MCF 10A (cell line): ENCODE data around the gene PRIMA1. TPM values are rescaled to one million over a fixed set of nuclear protein-coding genes. Genes with fewer than 3 reads are reported as not detected.

Source experiments
- BruUV-seq: library from RNA; stranded (reverse); fragments of 400-500 nt; replicated peaks from 2 replicates; lab custom pipeline; 2021; lab: Mats Ljungman, UMichigan
- CTCF ChIA-PET: fragments of 300-600 bp; sonication (Branson Sonifier 250); formaldehyde crosslinking; extraction: SDS; loops from one replicate; lab custom pipeline; 2021; ENCODE audit warnings: antibody characterized with exemption, inconsistent platforms; lab: Yijun Ruan, JAX
- POLR2A ChIA-PET: fragments of 300-600, 350-650 bp; sonication (Branson Sonifier 250); formaldehyde crosslinking; extraction: SDS; loops from one replicate; lab custom pipeline; 2020; ENCODE audit warnings: antibody characterized with exemption, inconsistent platforms; lab: Yijun Ruan, JAX
- DNase-seq: peaks from one replicate; pipeline ENCODE4 v3.0.0-alpha.2; 2018; ENCODE audit not compliant: unreplicated experiment
- H3K27ac Mint-ChIP-seq: one replicate; pipeline ENCODE4 v1.8.0; 2022; ENCODE audit warnings: mild to moderate bottlenecking, low read depth, mixed read lengths; ENCODE audit not compliant: unreplicated experiment
- H3K27me3 Mint-ChIP-seq: one replicate; pipeline ENCODE4 v1.8.0; 2022; ENCODE audit warnings: mixed read lengths; ENCODE audit not compliant: insufficient read depth, unreplicated experiment
- H3K36me3 Mint-ChIP-seq: one replicate; pipeline ENCODE4 v1.8.0; 2022; ENCODE audit warnings: mild to moderate bottlenecking, moderate library complexity, mixed read lengths; ENCODE audit not compliant: insufficient read depth, unreplicated experiment
- H3K4me1 Mint-ChIP-seq: one replicate; pipeline ENCODE4 v1.8.0; 2022; ENCODE audit warnings: mixed read lengths; ENCODE audit not compliant: insufficient read depth, unreplicated experiment
- H3K4me3 Mint-ChIP-seq: one replicate; pipeline ENCODE4 v1.8.0; 2022; ENCODE audit warnings: mild to moderate bottlenecking, moderate library complexity, mixed read lengths; ENCODE audit not compliant: unreplicated experiment
- H3K9me3 Mint-ChIP-seq: one replicate; pipeline ENCODE4 v1.8.0; 2022; ENCODE audit warnings: mixed read lengths; ENCODE audit not compliant: unreplicated experiment
- intact Hi-C: fragments of 100-400 bp; cut with micrococcal nuclease; formaldehyde crosslinking; loops from 2 replicates; pipeline ENCODE4 v1.14.1; 2022
- total RNA-seq: library from RNA; stranded (reverse); gene quantifications from 2 replicates; pipeline ENCODE4 v1.2.3, GENCODE V29; 2022
- TF ChIP-seq, protein P1 (sequence below): fragments of 200-600 bp; IDR thresholded peaks from one replicate; pipeline ENCODE4 v1.8.0; 2022; ENCODE audit warnings: antibody characterized with exemption, mild to moderate bottlenecking; ENCODE audit not compliant: unreplicated experiment

Gene PRIMA1
- total RNA-seq, 1 experiment from 2014 or later: not detected

DNA sequence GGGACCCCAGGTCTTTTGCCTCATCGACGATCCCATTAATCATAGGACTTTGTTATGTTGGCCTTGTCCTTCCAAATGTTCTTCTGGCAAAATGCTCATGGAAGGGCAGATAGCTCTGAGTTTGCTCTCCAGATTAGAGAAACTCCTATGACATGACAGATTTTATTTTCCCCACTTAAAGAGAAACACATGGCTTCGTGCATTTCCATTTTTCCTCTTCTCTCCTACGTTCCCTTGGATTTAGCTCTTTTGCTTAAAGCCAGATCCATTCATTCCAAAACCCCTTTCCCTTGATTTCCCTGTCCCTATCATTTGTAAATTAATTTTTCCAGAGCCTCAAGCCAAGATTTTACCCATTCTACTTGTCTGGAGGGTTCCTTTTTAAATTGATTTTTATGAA, 2.9 kb downstream of the PRIMA1 start:
- Mint-ChIP-seq H3K27me3 (no peaks in the 10 kb centered on the region), H3K9me3 (no peaks in the 10 kb centered on the region), H3K4me1 (no peaks in the 10 kb centered on the region), H3K4me3 (no peak overlapping the region), H3K36me3 (peaks cover under 1% of the 10 kb centered on the region), H3K27ac (no peak overlapping the region)
- TF ChIP-seq, protein P1, sequence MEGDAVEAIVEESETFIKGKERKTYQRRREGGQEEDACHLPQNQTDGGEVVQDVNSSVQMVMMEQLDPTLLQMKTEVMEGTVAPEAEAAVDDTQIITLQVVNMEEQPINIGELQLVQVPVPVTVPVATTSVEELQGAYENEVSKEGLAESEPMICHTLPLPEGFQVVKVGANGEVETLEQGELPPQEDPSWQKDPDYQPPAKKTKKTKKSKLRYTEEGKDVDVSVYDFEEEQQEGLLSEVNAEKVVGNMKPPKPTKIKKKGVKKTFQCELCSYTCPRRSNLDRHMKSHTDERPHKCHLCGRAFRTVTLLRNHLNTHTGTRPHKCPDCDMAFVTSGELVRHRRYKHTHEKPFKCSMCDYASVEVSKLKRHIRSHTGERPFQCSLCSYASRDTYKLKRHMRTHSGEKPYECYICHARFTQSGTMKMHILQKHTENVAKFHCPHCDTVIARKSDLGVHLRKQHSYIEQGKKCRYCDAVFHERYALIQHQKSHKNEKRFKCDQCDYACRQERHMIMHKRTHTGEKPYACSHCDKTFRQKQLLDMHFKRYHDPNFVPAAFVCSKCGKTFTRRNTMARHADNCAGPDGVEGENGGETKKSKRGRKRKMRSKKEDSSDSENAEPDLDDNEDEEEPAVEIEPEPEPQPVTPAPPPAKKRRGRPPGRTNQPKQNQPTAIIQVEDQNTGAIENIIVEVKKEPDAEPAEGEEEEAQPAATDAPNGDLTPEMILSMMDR: no peak
- no peak for DNase-seq
- intact Hi-C loops: loop anchor here (10.0 kb wide), 1 partner anchor 109 kb away; no protein-coding TSS in a partner anchor
- no TSS peak for BruUV-seq
- ChIA-PET POLR2A (no interaction called here), CTCF (interaction anchor here (0.6 to 1.1 kb wide), 6 partner anchors 9 to 194 kb away, joined by 3 to 5 read pairs (median 3); no protein-coding TSS in a partner anchor)

DNA sequence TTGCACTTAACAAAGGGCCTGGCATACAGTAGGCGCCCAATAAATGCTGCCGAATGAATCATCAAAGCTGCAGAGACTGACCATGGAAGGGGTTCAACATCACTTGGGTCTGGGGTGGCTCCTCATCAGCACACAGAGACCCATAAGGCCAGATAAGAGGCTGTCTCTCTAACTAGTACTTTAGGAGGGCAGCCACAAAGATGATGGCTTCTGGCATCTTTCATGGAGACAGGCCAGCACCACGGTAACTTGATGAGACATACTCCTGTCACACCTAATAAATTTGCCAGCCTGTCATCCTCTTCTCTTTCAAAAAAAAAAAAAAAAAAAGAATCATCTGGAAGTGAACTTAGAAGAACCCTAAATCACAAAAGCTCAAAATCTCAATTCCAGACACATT, 3.4 kb downstream of the PRIMA1 start:
- DNase-seq: no peak
- ChIA-PET CTCF (interaction anchor here (0.7 to 1.1 kb wide), 3 partner anchors 8 to 195 kb away, joined by 3 to 5 read pairs (median 3); no protein-coding TSS in a partner anchor), POLR2A (no interaction called here)
- intact Hi-C loops: loop anchor here (10.0 kb wide), 1 partner anchor 110 kb away; no protein-coding TSS in a partner anchor
- Mint-ChIP-seq H3K27me3 (no peaks in the 10 kb centered on the region), H3K4me1 (no peaks in the 10 kb centered on the region), H3K27ac (no peak overlapping the region), H3K36me3 (no peaks in the 10 kb centered on the region), H3K9me3 (no peaks in the 10 kb centered on the region), H3K4me3 (no peak overlapping the region)
- TF ChIP-seq, protein P1: no peak
- no TSS peak for BruUV-seq

DNA sequence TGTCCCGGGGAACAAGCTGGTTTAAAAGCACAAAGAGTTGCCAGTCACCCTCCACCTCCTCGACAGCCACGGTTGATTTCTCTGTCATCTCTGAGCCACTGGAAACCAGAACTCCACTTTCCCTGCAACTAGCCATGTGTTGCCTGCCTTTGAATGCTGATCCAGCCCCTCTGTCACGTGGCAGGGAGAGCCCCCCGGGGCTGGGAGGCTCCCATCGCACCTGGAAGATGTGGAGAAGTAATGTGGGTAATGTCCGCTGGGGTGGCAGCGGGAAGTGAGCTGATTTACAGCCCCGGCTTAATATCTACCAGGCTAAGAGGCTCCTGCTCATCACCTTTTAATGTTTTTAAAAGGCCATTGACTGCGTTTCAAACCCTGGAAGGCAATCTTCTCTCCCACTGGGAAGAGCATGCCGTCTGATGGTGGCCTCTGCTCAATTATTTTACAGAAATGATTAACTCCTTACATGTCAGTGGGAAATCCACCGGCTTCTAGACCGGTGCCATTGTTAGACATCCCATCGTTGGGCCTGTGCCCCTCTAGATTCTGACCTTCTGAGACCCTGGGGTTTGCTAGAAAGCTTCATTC, 7.4 kb downstream of the PRIMA1 start:
- H3K9me3 Mint-ChIP-seq: no peaks in the 10 kb centered on the region
- no peak overlapping the region for H3K27ac Mint-ChIP-seq
- no peak for DNase-seq
- H3K4me3 Mint-ChIP-seq: no peak overlapping the region
- H3K27me3 Mint-ChIP-seq: no peaks in the 10 kb centered on the region
- no TSS peak for BruUV-seq
- ChIA-PET POLR2A (no interaction called here), CTCF (no interaction called here)
- no peaks in the 10 kb centered on the region for H3K4me1 Mint-ChIP-seq
- no peaks in the 10 kb centered on the region for H3K36me3 Mint-ChIP-seq
- intact Hi-C loops: loop anchor here (10.0 kb wide), 1 partner anchor 114 kb away; no protein-coding TSS in a partner anchor
- TF ChIP-seq, protein P1: no peak

DNA sequence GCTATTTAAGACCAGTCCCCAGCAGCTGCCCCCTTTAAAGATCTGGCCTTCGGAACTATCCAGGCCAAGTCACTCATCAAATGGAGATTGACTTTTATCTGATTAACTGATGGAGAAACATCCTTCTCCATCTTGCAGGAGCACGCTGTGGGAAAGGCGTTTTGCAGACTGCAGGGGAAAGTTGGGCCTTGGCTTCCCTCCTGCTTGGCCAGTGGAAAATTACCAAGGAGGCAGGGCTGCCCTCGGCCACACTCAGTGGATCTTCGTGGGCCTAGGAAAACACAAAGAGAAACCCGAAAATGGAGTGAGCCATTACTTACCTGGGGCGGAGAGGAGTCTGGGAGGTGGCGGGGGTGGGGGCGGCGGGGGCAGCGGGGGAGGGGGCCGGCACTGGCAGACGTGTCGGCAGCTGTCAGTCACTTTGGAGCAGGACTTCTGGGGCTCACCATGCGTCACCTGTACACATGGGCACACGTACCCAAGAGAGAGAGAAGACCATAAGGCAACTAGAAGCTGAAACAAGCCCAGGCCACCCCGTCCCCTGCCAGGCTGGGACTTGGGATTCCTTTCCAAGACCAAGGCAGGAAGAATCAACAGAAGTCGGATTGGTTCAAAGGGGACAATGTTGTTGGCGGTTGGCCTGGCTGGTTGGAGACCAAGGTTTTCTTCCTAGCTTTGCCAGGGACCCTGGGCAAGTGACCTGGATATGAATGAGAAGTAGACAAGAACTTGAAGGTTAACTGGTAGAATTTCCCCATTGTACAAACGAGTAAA, 9.2 kb downstream of the PRIMA1 start:
- POLR2A ChIA-PET: no interaction called here
- Mint-ChIP-seq H3K27me3 (no peaks in the 10 kb centered on the region), H3K4me3 (no peak overlapping the region), H3K36me3 (no peaks in the 10 kb centered on the region), H3K27ac (no peak overlapping the region), H3K4me1 (no peaks in the 10 kb centered on the region), H3K9me3 (no peaks in the 10 kb centered on the region)
- DNase-seq: no peak
- TF ChIP-seq, protein P1: no peak
- BruUV-seq: no TSS peak
- intact Hi-C loops: no loop called here
- CTCF ChIA-PET: no interaction called here
